22Rv1 (cell line): ENCODE data around the gene LRRC32.

Experiments
- H3K27ac ChIP-seq: fragments of 450-650 bp; 2 replicates; pipeline ENCODE4 v1.5.1; 2017
- ZFX ChIP-seq: fragments of 450-650 bp; IDR thresholded peaks from 2 replicates; pipeline ENCODE4 v1.6.1; 2017; ENCODE audit warnings: antibody characterized with exemption, borderline replicate concordance
- TF ChIP-seq, protein P1 (sequence below): fragments of 450-650 bp; IDR thresholded peaks from 2 replicates; pipeline ENCODE4 v1.5.1; 2017; ENCODE audit warnings: mild to moderate bottlenecking

LRRC32 gene

DNA sequence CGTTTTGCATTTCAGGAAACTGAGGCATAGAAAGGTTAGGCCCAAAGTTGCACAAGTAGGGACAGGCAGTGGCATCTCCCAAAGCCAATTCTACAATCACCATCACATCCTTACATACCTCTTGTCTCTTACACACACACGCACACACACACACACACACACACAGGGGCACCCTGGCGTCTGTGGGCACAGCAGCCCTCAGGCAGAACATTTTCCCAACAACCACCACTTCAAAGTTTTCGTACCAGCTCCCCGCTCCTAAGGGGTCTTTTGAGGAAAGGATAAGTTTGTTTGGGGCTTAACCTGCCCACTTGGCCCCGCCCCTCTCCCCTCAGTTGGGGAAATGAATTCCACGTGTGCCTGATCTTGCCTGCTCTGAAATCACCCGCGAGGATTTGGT, 14.7 kb upstream of the LRRC32 start:
- H3K27ac ChIP-seq: no peak overlapping the region
- TF ChIP-seq, protein P1, sequence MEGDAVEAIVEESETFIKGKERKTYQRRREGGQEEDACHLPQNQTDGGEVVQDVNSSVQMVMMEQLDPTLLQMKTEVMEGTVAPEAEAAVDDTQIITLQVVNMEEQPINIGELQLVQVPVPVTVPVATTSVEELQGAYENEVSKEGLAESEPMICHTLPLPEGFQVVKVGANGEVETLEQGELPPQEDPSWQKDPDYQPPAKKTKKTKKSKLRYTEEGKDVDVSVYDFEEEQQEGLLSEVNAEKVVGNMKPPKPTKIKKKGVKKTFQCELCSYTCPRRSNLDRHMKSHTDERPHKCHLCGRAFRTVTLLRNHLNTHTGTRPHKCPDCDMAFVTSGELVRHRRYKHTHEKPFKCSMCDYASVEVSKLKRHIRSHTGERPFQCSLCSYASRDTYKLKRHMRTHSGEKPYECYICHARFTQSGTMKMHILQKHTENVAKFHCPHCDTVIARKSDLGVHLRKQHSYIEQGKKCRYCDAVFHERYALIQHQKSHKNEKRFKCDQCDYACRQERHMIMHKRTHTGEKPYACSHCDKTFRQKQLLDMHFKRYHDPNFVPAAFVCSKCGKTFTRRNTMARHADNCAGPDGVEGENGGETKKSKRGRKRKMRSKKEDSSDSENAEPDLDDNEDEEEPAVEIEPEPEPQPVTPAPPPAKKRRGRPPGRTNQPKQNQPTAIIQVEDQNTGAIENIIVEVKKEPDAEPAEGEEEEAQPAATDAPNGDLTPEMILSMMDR: no peak
- TF ChIP-seq ZFX: no peak

DNA sequence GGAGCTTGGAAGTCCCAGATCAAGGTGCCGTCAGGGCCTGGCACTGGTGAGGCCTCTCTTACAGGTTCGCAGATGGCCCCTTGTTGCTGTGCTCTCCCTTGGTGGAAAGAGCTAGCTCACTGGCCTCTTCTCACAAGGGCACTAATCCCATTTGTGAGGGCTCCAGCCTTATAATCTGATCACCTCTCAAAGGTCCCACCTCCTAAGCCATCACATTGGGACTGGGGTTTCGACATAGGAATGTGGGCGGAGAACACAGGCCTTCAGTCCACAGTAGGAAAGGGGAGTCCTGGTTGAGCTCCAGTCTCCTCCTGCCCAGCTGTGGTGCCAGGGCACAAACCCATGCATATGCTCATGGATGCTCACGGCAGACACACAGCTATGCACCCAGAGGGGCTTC, 14.0 kb upstream of the LRRC32 start:
- TF ChIP-seq ZFX: no peak
- TF ChIP-seq, protein P1: no peak
- no peak overlapping the region for H3K27ac ChIP-seq

DNA sequence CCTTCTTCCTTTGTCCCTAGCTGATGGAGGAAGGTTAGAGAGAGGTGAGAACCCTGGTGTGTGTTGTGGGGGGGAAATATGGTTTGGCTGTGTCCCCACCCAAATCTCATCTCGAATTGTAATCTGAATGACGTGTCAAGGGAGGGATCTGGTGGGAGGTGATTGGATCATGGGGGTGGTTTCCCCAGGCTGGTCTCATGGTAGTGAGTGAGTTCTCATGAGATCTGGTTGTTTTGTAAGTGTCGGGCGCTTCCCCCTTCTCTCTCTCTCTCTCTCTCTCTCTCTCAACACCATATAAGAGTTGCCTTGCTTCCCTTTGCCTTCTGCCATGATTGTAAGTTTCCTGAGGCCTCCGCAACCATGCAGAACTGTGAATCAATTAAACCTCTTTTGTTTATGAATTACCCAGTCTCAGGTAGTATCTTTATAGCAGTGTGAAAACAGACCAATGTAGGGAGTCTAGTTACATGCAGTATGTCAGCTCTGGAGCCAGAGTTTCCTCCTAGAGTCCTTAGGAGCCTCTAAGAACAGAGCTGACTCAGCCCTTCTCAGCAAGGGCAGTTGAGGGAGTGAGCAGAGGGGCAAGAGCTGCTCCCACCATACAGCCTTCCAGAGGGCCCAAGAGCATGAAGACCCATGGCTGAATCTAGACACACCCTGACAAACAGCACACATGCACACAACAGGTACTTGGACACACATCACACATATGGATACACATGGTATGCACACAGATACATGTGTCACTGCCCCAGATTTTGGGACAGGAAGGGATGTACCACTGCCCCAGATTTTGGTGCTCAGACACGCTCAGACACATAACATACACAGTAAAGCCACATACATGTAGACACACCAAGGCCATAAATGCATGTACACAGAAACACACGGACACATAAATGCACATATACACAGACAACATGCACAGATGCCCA, 12.9 kb upstream of the LRRC32 start:
- TF ChIP-seq, protein P1: no peak
- no peak for TF ChIP-seq ZFX
- no peak overlapping the region for H3K27ac ChIP-seq

DNA sequence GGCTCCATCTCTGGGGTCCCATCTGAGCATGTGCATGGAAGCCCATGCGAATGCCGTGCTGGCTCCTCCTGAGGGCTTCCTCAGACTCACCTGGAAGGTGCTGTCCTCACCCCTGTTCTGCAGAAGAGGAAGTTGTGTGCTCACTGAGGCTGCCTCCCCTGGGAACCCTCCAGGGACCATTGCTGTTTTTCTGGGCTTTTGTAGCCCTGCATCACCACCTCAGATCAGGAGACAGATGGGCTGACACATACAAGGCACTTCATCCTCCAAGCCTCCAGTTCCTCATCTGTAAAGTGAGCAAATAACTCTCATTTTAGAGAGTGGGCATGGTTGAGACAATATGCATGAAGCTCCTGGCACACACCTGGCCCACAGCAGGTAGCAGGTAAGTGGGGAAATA, 12.1 kb upstream of the LRRC32 start:
- TF ChIP-seq ZFX: no peak
- TF ChIP-seq, protein P1: no peak
- no peak overlapping the region for H3K27ac ChIP-seq

DNA sequence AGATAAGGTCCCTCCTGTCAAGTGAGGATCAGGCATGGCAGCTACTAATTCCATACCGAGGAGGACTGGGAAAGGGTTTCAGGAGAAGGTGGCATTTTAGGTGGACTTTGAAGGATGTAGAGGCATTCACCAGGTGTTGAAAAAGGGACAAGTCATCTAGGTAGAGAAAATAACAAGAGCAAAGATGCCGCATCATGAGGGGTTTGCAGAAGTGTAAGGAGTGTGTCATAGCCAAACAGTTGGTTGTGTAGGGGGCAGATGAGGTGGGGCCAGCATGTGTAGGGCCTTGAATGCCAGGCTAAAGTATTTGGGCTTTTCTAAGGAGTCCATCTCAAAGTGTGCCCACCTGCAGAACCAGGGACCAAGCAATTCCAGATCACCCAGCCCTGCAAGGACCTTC, 11.6 kb upstream of the LRRC32 start:
- no peak overlapping the region for H3K27ac ChIP-seq
- TF ChIP-seq ZFX: no peak
- TF ChIP-seq, protein P1: no peak

DNA sequence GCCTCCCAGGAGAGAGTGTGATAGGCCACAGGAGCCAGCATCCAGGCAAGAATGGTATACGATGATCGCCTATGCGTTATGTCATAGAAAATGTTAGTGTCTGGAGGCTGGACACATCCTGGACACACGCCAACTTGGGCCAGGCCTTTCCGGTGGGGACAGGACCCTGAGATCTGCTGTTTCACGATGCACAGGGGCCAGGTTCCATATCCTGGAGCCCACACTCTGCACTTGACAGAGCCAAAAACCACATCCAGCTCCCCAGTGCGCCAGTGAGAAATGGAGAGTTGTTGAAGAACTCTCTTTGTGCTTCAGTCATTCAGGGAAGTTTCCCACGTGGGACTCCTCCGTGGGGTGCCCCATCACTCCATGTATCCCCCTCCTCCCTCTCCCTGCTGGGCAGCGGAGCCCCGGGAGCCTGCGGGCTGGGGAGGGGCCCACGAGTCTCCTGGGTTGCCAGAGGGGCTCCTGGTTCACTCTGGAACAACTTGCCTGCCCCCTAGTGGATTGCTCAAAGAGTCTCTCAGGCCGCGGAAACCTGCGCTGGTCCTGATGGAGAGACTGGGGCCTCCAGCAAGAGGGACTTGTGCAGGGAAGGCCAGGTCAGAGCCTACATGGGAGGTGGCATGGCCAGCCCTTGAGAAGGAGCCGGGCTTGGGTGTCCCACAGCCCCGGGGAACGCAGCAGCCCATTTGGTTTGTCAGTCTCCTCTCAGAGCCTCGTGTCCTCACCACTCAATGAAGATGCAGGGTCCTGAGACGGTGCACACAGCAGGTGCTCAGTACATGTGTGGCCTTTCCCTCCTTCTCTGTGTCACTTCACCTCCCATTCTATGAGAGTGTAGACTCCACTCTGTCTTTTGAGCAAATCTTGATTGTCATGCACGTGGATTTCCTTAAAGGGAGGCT, 10.2 kb upstream of the LRRC32 start:
- TF ChIP-seq ZFX: no peak
- TF ChIP-seq, protein P1: peak; percentile 88
- H3K27ac ChIP-seq: no peak overlapping the region
